Measurements from ENCODE around the gene GAS7.
"Not testable (repeated sequence)": the region's sequence is repeated elsewhere in the genome, so short reads cannot be mapped to it uniquely, and the experiment has no call there.

The GAS7 gene

GRCh38 chr17:10105513-10106001 lies 92.8 kb downstream of the GAS7 start:
- no peak for DNase-seq

GRCh38 chr17:10103712-10104111 lies 94.7 kb downstream of the GAS7 start:
- DNase-seq: no peak

GRCh38 chr17:10102817-10103216 lies 95.6 kb downstream of the GAS7 start:
- no peak for DNase-seq

GRCh38 chr17:10099051-10099571 lies 99.3 kb downstream of the GAS7 start:
- DNase-seq: no peak

- no peak for DNase-seq
Measured at GRCh38 chr17:10096596-10096995, 101.8 kb downstream of the GAS7 start.

- not testable (repeated sequence) for DNase-seq
Measured at GRCh38 chr17:10095295-10095694, 103.1 kb downstream of the GAS7 start.

GRCh38 chr17:10094797-10095196 lies 103.6 kb downstream of the GAS7 start:
- no peak for DNase-seq

GRCh38 chr17:10092595-10092994 lies 105.8 kb downstream of the GAS7 start:
- no peak for DNase-seq

GRCh38 chr17:10091046-10091445 lies 107.4 kb downstream of the GAS7 start:
- DNase-seq: no peak

- DNase-seq: no peak
Measured at GRCh38 chr17:10089196-10089804, 109.1 kb downstream of the GAS7 start.

GRCh38 chr17:10088444-10088843 lies 110.0 kb downstream of the GAS7 start:
- DNase-seq: no peak

GRCh38 chr17:10087355-10087754 lies 111.1 kb downstream of the GAS7 start:
- DNase-seq: no peak

- DNase-seq: no peak
Measured at GRCh38 chr17:10083864-10084263, 114.5 kb downstream of the GAS7 start.

GRCh38 chr17:10082795-10083194 lies 115.6 kb downstream of the GAS7 start:
- DNase-seq: no peak

GRCh38 chr17:10081571-10082169 lies 116.7 kb downstream of the GAS7 start:
- no peak for DNase-seq

GRCh38 chr17:10077561-10078299 lies 120.7 kb downstream of the GAS7 start:
- no peak for DNase-seq

- DNase-seq: no peak
Measured at GRCh38 chr17:10075919-10076318, 122.5 kb downstream of the GAS7 start.

GRCh38 chr17:10073941-10074340 lies 124.5 kb downstream of the GAS7 start:
- DNase-seq: no peak

- no peak for DNase-seq
Measured at GRCh38 chr17:10072556-10073425, 125.6 kb downstream of the GAS7 start.

- no peak for DNase-seq
Measured at GRCh38 chr17:10072086-10072485, 126.3 kb downstream of the GAS7 start.

GRCh38 chr17:10071141-10071540 lies 127.3 kb downstream of the GAS7 start:
- no peak for DNase-seq

GRCh38 chr17:10070690-10071089 lies 127.7 kb downstream of the GAS7 start:
- no peak for DNase-seq

GRCh38 chr17:10069301-10069700 lies 129.1 kb downstream of the GAS7 start:
- DNase-seq: no peak

All from activated CD4-positive, alpha-beta T cell treated with anti-CD3 and anti-CD28 coated beads, Interleukin-2, amount 50 U/mL, for 4 hours (primary cell).